ENCODE results near the gene FREY1.

DNA sequence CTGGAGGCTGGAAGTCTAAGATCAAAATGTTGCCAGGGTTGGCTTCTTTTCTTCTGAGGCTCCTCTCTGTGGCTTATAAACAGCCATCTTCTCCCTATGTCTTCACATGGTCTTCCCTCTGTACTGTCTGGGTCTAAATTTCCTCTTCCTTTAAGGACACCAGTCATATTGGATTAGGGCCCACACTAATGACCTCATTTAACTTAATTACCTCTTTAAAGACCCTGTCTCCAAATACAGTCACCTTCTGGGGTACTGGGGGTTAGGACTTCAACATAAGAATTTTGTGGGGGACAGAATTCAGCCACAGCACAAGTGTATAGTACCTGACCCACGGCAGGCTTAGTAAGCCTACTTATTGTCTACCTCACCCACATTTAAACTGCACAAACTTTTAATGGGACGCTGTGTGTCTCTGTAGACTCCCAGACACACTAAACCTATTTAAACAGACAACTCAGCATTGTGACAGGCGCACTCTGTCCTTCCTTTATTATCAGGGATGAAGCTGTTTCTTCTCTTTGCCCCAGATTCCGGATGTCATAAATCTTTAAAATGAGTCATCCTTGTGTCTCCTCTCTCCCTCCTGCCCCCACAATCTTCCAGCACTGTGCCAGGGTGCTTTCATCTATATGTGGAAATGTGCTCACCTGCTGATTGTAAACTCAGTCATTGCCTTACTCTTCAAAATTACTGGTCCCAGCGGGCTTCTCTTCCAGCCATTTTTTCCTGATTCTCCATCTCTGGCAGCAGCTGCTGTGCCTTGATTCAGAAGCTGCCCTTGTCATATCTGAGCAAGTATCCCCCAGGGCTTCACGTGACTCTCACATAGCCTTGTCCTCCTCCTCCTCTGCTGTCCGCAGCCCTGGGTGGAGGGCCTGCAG lies 27.0 kb downstream of the FREY1 start:
- TF ChIP-seq POLR2A (IDR thresholded peaks at IDR 0.05) (no peak), EP300 (IDR thresholded peaks at IDR 0.05) (no peak), POLR2AphosphoS5 (IDR thresholded peaks at IDR 0.05) (no peak)
- TF ChIP-seq, protein P1, sequence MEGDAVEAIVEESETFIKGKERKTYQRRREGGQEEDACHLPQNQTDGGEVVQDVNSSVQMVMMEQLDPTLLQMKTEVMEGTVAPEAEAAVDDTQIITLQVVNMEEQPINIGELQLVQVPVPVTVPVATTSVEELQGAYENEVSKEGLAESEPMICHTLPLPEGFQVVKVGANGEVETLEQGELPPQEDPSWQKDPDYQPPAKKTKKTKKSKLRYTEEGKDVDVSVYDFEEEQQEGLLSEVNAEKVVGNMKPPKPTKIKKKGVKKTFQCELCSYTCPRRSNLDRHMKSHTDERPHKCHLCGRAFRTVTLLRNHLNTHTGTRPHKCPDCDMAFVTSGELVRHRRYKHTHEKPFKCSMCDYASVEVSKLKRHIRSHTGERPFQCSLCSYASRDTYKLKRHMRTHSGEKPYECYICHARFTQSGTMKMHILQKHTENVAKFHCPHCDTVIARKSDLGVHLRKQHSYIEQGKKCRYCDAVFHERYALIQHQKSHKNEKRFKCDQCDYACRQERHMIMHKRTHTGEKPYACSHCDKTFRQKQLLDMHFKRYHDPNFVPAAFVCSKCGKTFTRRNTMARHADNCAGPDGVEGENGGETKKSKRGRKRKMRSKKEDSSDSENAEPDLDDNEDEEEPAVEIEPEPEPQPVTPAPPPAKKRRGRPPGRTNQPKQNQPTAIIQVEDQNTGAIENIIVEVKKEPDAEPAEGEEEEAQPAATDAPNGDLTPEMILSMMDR (IDR thresholded peaks at IDR 0.05) = no peak

Measured in upper lobe of left lung (tissue), 4 donors.